OCI-LY1 (cell line): Measurements from ENCODE around the gene TBX1.

ENCODE experiments used
- H2AFZ ChIP-seq: fragments of 200-600 bp; sonication (generic), shearing (Covaris generic); 2 replicates; pipeline ENCODE4 v1.6.0; 2014; ENCODE audit warnings: antibody characterized with exemption, mild to moderate bottlenecking, low read length
- H3F3A ChIP-seq: fragments of 200-600 bp; sonication (generic), shearing (Covaris generic); 2 replicates; pipeline ENCODE4 v1.6.0; 2014; ENCODE audit warnings: mild to moderate bottlenecking, antibody characterized with exemption, low read length, moderate library complexity; ENCODE audit not compliant: insufficient read depth
- H3K27ac ChIP-seq: fragments of 200-600 bp; sonication (generic); 2 replicates; pipeline ENCODE4 v1.5.1; 2014; ENCODE audit warnings: low read length, mixed run types, mild to moderate bottlenecking, low read depth; ENCODE audit not compliant: poor library complexity, severe bottlenecking
- H3K27me3 ChIP-seq: fragments of 200-600 bp; sonication (generic); 2 replicates; pipeline ENCODE4 v1.6.0; 2014; ENCODE audit warnings: antibody characterized with exemption, mild to moderate bottlenecking, low read length, moderate library complexity; ENCODE audit not compliant: insufficient read depth
- H3K36me3 ChIP-seq: fragments of 200-600 bp; sonication (generic); 2 replicates; pipeline ENCODE4 v1.6.1; 2014; ENCODE audit warnings: mild to moderate bottlenecking, antibody characterized with exemption, low read length, moderate library complexity, mixed read lengths; ENCODE audit not compliant: insufficient read depth
- H3K4me1 ChIP-seq: fragments of 200-600 bp; sonication (generic); 2 replicates; pipeline ENCODE4 v1.5.1; 2014; ENCODE audit warnings: mild to moderate bottlenecking, low read length, moderate library complexity; ENCODE audit not compliant: insufficient read depth, severe bottlenecking
- H3K4me2 ChIP-seq: fragments of 200-600 bp; sonication (generic), shearing (Covaris generic); 2 replicates; pipeline ENCODE4 v1.6.1; 2014; ENCODE audit warnings: low read length
- H3K4me3 ChIP-seq: fragments of 200-600 bp; sonication (generic); 2 replicates; pipeline ENCODE4 v1.5.1; 2014; ENCODE audit warnings: low read length, low read depth, mild to moderate bottlenecking, mixed read lengths; ENCODE audit not compliant: poor library complexity, severe bottlenecking
- H3K79me2 ChIP-seq: fragments of 200-600 bp; shearing (Covaris generic); 2 replicates; pipeline ENCODE4 v1.6.1; 2016; ENCODE audit warnings: mixed run types, low read length, mixed read lengths; ENCODE audit not compliant: insufficient read depth
- H3K9ac ChIP-seq: fragments of 200-600 bp; sonication (generic), shearing (Covaris generic); 2 replicates; pipeline ENCODE4 v1.6.1; 2014; ENCODE audit warnings: mild to moderate bottlenecking, low read length, mixed read lengths
- H3K9me2 ChIP-seq: fragments of 200-600 bp; sonication (generic), shearing (Covaris generic); 2 replicates; pipeline ENCODE4 v1.6.1; 2014; ENCODE audit warnings: low read depth, mild to moderate bottlenecking, low read length, mixed read lengths
- H3K9me3 ChIP-seq: fragments of 200-600 bp; shearing (Covaris generic); 2 replicates; pipeline ENCODE4 v1.6.1; 2014; ENCODE audit warnings: low read length, mixed read lengths
- H4K20me1 ChIP-seq: fragments of 200-600 bp; sonication (generic), shearing (Covaris generic); 2 replicates; pipeline ENCODE4 v1.6.0; 2016; ENCODE audit warnings: mild to moderate bottlenecking, low read length; ENCODE audit not compliant: insufficient read depth
- EZH2 ChIP-seq: fragments of 200-600 bp; sonication (generic), shearing (Covaris generic); IDR thresholded peaks from 2 replicates; pipeline ENCODE4 v1.8.0; 2017; ENCODE audit warnings: borderline replicate concordance, mixed run types, mild to moderate bottlenecking, antibody characterized with exemption, low read length, moderate library complexity, mixed read lengths
- TF ChIP-seq, protein P1 (sequence below): fragments of 200-600 bp; sonication (generic), shearing (Covaris generic); IDR thresholded peaks from 2 replicates; pipeline ENCODE4 v1.5.1; 2017; ENCODE audit warnings: mild to moderate bottlenecking, antibody characterized with exemption, low read length, moderate library complexity, mixed read lengths

TBX1 gene

DNA sequence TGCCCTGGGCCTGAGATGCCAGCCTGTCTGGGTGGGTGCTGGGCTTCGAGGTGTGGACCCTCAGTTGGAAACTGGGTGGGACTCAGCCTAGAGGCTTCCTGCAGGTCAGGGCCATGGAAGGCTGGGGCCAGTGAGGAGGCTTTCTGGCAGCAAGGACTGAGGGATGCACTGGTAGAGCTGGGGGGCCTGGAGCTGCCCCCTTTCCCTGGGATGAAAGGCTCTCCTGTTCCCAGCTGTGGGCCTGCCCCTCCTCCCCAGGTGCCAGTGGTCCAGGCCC lies 43.8 kb upstream of the TBX1 start:
- H3K79me2 ChIP-seq = no peaks in the 10 kb centered on the region
- H3K4me2 ChIP-seq = no peak overlapping the region
- H4K20me1 ChIP-seq = no peaks in the 10 kb centered on the region
- peaks cover 11% of the 10 kb centered on the region for H3K4me1 ChIP-seq
- no peak overlapping the region for H2AFZ ChIP-seq
- no peak overlapping the region for H3K4me3 ChIP-seq
- no peak overlapping the region for H3K27ac ChIP-seq
- H3K27me3 ChIP-seq = peaks cover 10% of the 10 kb centered on the region; the same call in 1 of the 2 replicates
- no peaks in the 10 kb centered on the region for H3K9me2 ChIP-seq
- H3K36me3 ChIP-seq = no peaks in the 10 kb centered on the region
- H3K9me3 ChIP-seq = no peaks in the 10 kb centered on the region
- TF ChIP-seq EZH2 = no peak
- TF ChIP-seq, protein P1, sequence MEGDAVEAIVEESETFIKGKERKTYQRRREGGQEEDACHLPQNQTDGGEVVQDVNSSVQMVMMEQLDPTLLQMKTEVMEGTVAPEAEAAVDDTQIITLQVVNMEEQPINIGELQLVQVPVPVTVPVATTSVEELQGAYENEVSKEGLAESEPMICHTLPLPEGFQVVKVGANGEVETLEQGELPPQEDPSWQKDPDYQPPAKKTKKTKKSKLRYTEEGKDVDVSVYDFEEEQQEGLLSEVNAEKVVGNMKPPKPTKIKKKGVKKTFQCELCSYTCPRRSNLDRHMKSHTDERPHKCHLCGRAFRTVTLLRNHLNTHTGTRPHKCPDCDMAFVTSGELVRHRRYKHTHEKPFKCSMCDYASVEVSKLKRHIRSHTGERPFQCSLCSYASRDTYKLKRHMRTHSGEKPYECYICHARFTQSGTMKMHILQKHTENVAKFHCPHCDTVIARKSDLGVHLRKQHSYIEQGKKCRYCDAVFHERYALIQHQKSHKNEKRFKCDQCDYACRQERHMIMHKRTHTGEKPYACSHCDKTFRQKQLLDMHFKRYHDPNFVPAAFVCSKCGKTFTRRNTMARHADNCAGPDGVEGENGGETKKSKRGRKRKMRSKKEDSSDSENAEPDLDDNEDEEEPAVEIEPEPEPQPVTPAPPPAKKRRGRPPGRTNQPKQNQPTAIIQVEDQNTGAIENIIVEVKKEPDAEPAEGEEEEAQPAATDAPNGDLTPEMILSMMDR = no peak
- no peaks in the 10 kb centered on the region for H3F3A ChIP-seq
- no peak overlapping the region for H3K9ac ChIP-seq

DNA sequence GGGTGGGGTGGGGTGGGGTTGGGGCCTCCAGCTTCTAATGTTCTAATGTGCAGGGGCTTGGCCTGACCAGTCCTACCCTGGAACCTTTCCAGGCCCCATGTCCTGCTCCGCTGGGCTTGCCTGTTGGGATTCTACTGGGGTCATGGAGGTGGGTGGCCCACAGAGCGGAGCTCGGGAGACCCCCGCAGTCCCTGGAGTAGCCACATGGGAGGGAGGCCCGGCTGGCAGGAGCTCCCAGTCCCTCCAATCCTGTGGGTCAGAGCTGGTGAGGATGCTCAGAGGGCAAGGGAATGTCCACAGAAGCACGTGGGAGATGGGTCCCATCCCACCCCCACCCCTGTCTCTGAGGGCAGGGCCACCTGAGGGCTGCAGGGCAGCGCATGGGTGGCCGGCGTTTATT lies 43.4 kb upstream of the TBX1 start:
- H3K27ac ChIP-seq = no peak overlapping the region
- TF ChIP-seq EZH2 = no peak
- TF ChIP-seq, protein P1 = no peak
- peaks cover 11% of the 10 kb centered on the region for H3K4me1 ChIP-seq
- no peaks in the 10 kb centered on the region for H3K79me2 ChIP-seq
- no peak overlapping the region for H3K4me3 ChIP-seq
- H4K20me1 ChIP-seq = no peaks in the 10 kb centered on the region
- no peak overlapping the region for H2AFZ ChIP-seq
- no peaks in the 10 kb centered on the region for H3F3A ChIP-seq
- H3K9me2 ChIP-seq = no peaks in the 10 kb centered on the region
- peaks cover 10% of the 10 kb centered on the region; the same call in 1 of the 2 replicates for H3K27me3 ChIP-seq
- H3K4me2 ChIP-seq = no peak overlapping the region; the same call in 1 of the 2 replicates
- H3K9me3 ChIP-seq = no peaks in the 10 kb centered on the region
- H3K36me3 ChIP-seq = no peaks in the 10 kb centered on the region
- no peak overlapping the region for H3K9ac ChIP-seq

DNA sequence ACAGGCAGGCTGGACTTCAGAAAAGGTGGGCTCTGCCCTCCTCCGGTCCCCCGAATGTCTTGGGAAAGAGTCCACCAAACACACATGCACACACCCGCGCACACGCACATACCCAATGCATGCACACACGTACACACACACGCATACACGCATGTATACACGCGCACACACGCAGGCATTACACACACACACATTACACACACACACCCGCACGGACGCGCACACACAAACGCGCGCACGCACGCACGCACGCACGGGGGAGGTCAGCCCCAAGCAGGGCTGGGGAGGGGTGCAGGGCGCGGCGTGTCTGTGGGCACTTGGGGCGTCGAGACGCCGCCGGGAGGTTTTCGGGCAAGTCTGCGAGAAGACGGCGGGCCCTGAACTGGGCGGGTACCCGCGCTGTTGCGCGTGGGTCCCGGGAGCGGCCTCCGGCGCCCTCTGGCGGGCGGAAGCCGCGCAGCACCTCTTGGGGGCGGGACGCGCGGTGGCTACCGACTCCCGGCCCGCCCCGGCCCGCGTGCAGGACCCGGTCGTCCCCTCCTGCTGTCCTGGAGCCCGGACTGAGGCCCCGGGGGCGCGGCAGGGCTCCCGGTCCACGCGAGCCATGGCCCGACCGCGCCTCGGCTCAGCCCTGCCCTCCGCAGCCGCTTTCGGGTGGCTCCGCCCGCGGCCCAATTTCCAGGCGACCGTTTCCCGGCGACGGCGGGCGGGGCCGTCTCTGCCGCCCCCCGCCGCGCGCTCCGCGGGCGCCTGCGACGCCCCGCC lies 42.7 kb upstream of the TBX1 start:
- peaks cover 10% of the 10 kb centered on the region; the same call in 1 of the 2 replicates for H3K27me3 ChIP-seq
- no peak overlapping the region for H3K27ac ChIP-seq

More for the DNA sequence above, 42.7 kb upstream of the TBX1 start:
- Histone ChIP-seq H3F3A (no peaks in the 10 kb centered on the region), H3K4me3 (peak overlapping the region; percentile 56), H3K9ac (no peak overlapping the region; the same call in 1 of the 2 replicates), H3K36me3 (no peaks in the 10 kb centered on the region), H4K20me1 (no peaks in the 10 kb centered on the region), H3K9me2 (no peaks in the 10 kb centered on the region), H3K9me3 (no peaks in the 10 kb centered on the region), H3K4me1 (peaks cover 11% of the 10 kb centered on the region), H3K79me2 (no peaks in the 10 kb centered on the region), H3K4me2 (peak overlapping the region; percentile 86), H2AFZ (no peak overlapping the region)
- TF ChIP-seq, protein P1 = peak; percentile 56
- no peak for TF ChIP-seq EZH2
